Measurements from ENCODE around the gene GNAO1. TPM values are rescaled to one million over a fixed set of nuclear protein-coding genes. Genes with fewer than 3 reads are reported as not detected.

GNAO1 gene
- total RNA-seq, 2 experiments from 2014 or later = 1.5 to 2.3 TPM

- intact Hi-C loops (cut with DNase I, micrococcal nuclease) = no loop called here
- Mint-ChIP-seq H3K4me1 (peaks cover 8% of the 10 kb centered on the region), H3K27me3 (no peaks in the 10 kb centered on the region), H3K4me3 (no peak overlapping the region), H3K36me3 (ENCODE audit: low read depth) (peaks cover 21% of the 10 kb centered on the region), H3K27ac (no peak overlapping the region), H3K9me3 (ENCODE audit: low read depth) (no peaks in the 10 kb centered on the region)
- ATAC-seq (no peak), DNase-seq (no peak)
- ChIA-PET CTCF (interaction anchor here (1.3 kb wide), 1 partner anchor 17 kb away, joined by 3 read pairs; no protein-coding TSS in a partner anchor), POLR2A (no interaction called here)
Observed at GRCh38 chr16:56363781-56364565, 172.7 kb downstream of the GNAO1 start.

GRCh38 chr16:56364865-56365264 is 173.6 kb downstream of the GNAO1 start:
- Mint-ChIP-seq H3K9me3 (ENCODE audit: low read depth) (no peaks in the 10 kb centered on the region), H3K4me3 (no peak overlapping the region), H3K4me1 (peaks cover 2% of the 10 kb centered on the region), H3K36me3 (ENCODE audit: low read depth) (peaks cover 23% of the 10 kb centered on the region), H3K27me3 (no peaks in the 10 kb centered on the region), H3K27ac (no peak overlapping the region)
- ChIA-PET CTCF (interaction anchor here (0.6 kb wide), 1 partner anchor 16 kb away, joined by 3 read pairs; no protein-coding TSS in a partner anchor), POLR2A (no interaction called here)
- DNase-seq (no peak), ATAC-seq (no peak)
- intact Hi-C loops (cut with DNase I, micrococcal nuclease) = no loop called here

GRCh38 chr16:56365552-56365951 is 174.3 kb downstream of the GNAO1 start:
- no peak for DNase-seq
- peaks cover 22% of the 10 kb centered on the region for H3K36me3 Mint-ChIP-seq (ENCODE audit: low read depth)
- ChIA-PET POLR2A (no interaction called here), CTCF (no interaction called here)
- H3K4me3 Mint-ChIP-seq = no peak overlapping the region
- no peaks in the 10 kb centered on the region for H3K27me3 Mint-ChIP-seq
- no peaks in the 10 kb centered on the region for H3K4me1 Mint-ChIP-seq
- intact Hi-C loops (cut with DNase I, micrococcal nuclease) = no loop called here
- H3K27ac Mint-ChIP-seq = no peak overlapping the region
- ATAC-seq = no peak
- H3K9me3 Mint-ChIP-seq (ENCODE audit: low read depth) = no peaks in the 10 kb centered on the region

- ATAC-seq = no peak
- Mint-ChIP-seq H3K27me3 (no peaks in the 10 kb centered on the region), H3K9me3 (ENCODE audit: low read depth) (no peaks in the 10 kb centered on the region), H3K4me1 (peaks cover 6% of the 10 kb centered on the region), H3K27ac (peak overlapping the region; percentile 10), H3K36me3 (ENCODE audit: low read depth) (peaks cover 22% of the 10 kb centered on the region), H3K4me3 (no peak overlapping the region)
- POLR2A ChIA-PET = no interaction called here
- intact Hi-C loops (cut with DNase I, micrococcal nuclease) = no loop called here
- no peak for DNase-seq
- CTCF ChIA-PET = no interaction called here
Observed at GRCh38 chr16:56366945-56367344, 175.7 kb downstream of the GNAO1 start.

- peaks cover 18% of the 10 kb centered on the region for H3K36me3 Mint-ChIP-seq (ENCODE audit: low read depth)
- POLR2A ChIA-PET = no interaction called here
Observed at GRCh38 chr16:56367764-56368163, 176.5 kb downstream of the GNAO1 start.

GRCh38 chr16:56368545-56368944 is 177.3 kb downstream of the GNAO1 start:
- ATAC-seq = no peak
- Mint-ChIP-seq H3K36me3 (ENCODE audit: low read depth) (peaks cover 21% of the 10 kb centered on the region), H3K4me1 (peaks cover 21% of the 10 kb centered on the region), H3K27me3 (no peaks in the 10 kb centered on the region), H3K4me3 (no peak overlapping the region), H3K27ac (no peak overlapping the region), H3K9me3 (ENCODE audit: low read depth) (no peaks in the 10 kb centered on the region)
- POLR2A ChIA-PET = no interaction called here
- DNase-seq = no peak
- intact Hi-C loops (cut with DNase I, micrococcal nuclease) = no loop called here
- CTCF ChIA-PET = interaction anchor here (1.1 to 1.3 kb wide), 2 partner anchors 9 to 10 kb away, joined by 3 to 4 read pairs; no protein-coding TSS in a partner anchor

More at GRCh38 chr16:56367764-56368163, 176.5 kb downstream of the GNAO1 start:
- Mint-ChIP-seq H3K9me3 (ENCODE audit: low read depth) (no peaks in the 10 kb centered on the region), H3K4me3 (no peak overlapping the region), H3K4me1 (peaks cover 14% of the 10 kb centered on the region), H3K27me3 (no peaks in the 10 kb centered on the region), H3K27ac (no peak overlapping the region)
- DNase-seq (no peak), ATAC-seq (no peak)
- intact Hi-C loops (cut with DNase I, micrococcal nuclease) = no loop called here
- CTCF ChIA-PET = interaction anchor here (1.1 kb wide), 1 partner anchor 11 kb away, joined by 3 read pairs; no protein-coding TSS in a partner anchor

GRCh38 chr16:56369202-56369601 is 177.9 kb downstream of the GNAO1 start:
- Mint-ChIP-seq H3K36me3 (ENCODE audit: low read depth) (peaks cover 24% of the 10 kb centered on the region), H3K27ac (no peak overlapping the region), H3K27me3 (no peaks in the 10 kb centered on the region), H3K9me3 (ENCODE audit: low read depth) (no peaks in the 10 kb centered on the region), H3K4me3 (no peak overlapping the region), H3K4me1 (peaks cover 22% of the 10 kb centered on the region)
- ChIA-PET POLR2A (no interaction called here), CTCF (interaction anchor here (1.2 to 1.3 kb wide), 2 partner anchors 10 to 13 kb away, joined by 3 to 4 read pairs; no protein-coding TSS in a partner anchor)
- DNase-seq (no peak), ATAC-seq (no peak)
- intact Hi-C loops (cut with DNase I, micrococcal nuclease) = no loop called here

- H3K36me3 Mint-ChIP-seq (ENCODE audit: low read depth) = peaks cover 26% of the 10 kb centered on the region
- no peak overlapping the region for H3K4me3 Mint-ChIP-seq
- ChIA-PET POLR2A (no interaction called here), CTCF (interaction anchor here (1.2 kb wide), 1 partner anchor 14 kb away, joined by 3 read pairs; no protein-coding TSS in a partner anchor)
- ATAC-seq (no peak), DNase-seq (no peak)
- H3K9me3 Mint-ChIP-seq (ENCODE audit: low read depth) = no peaks in the 10 kb centered on the region
- H3K27me3 Mint-ChIP-seq = no peaks in the 10 kb centered on the region
- peaks cover 22% of the 10 kb centered on the region for H3K4me1 Mint-ChIP-seq
- intact Hi-C loops (cut with DNase I, micrococcal nuclease) = no loop called here
- H3K27ac Mint-ChIP-seq = no peak overlapping the region
Observed at GRCh38 chr16:56370185-56370874, 179.0 kb downstream of the GNAO1 start.

GRCh38 chr16:56370875-56371659 is 179.8 kb downstream of the GNAO1 start:
- intact Hi-C loops (cut with DNase I, micrococcal nuclease) = no loop called here
- Mint-ChIP-seq H3K27ac (no peak overlapping the region), H3K4me1 (peaks cover 22% of the 10 kb centered on the region), H3K27me3 (no peaks in the 10 kb centered on the region), H3K4me3 (no peak overlapping the region), H3K9me3 (ENCODE audit: low read depth) (no peaks in the 10 kb centered on the region), H3K36me3 (ENCODE audit: low read depth) (peaks cover 25% of the 10 kb centered on the region)
- CTCF ChIA-PET = no interaction called here
- DNase-seq (no peak), ATAC-seq (no peak)
- POLR2A ChIA-PET = no interaction called here

- H3K27ac Mint-ChIP-seq = no peak overlapping the region
Observed at GRCh38 chr16:56371660-56371937, 180.3 kb downstream of the GNAO1 start.

GRCh38 chr16:56372013-56372634 is 180.8 kb downstream of the GNAO1 start:
- Mint-ChIP-seq H3K4me3 (no peak overlapping the region), H3K27me3 (no peaks in the 10 kb centered on the region), H3K9me3 (ENCODE audit: low read depth) (no peaks in the 10 kb centered on the region), H3K4me1 (peaks cover 24% of the 10 kb centered on the region), H3K27ac (peak overlapping the region; percentile 3), H3K36me3 (ENCODE audit: low read depth) (peaks cover 23% of the 10 kb centered on the region)
- ChIA-PET POLR2A (no interaction called here), CTCF (no interaction called here)
- intact Hi-C loops (cut with DNase I, micrococcal nuclease) = no loop called here
- ATAC-seq (peak; percentile 64), DNase-seq (peak; percentile 30)

More at GRCh38 chr16:56371660-56371937, 180.3 kb downstream of the GNAO1 start:
- H3K4me3 Mint-ChIP-seq = no peak overlapping the region
- DNase-seq = no peak
- H3K27me3 Mint-ChIP-seq = no peaks in the 10 kb centered on the region
- ATAC-seq = no peak
- H3K36me3 Mint-ChIP-seq (ENCODE audit: low read depth) = peaks cover 25% of the 10 kb centered on the region
- peaks cover 24% of the 10 kb centered on the region for H3K4me1 Mint-ChIP-seq
- H3K9me3 Mint-ChIP-seq (ENCODE audit: low read depth) = no peaks in the 10 kb centered on the region
- ChIA-PET CTCF (no interaction called here), POLR2A (no interaction called here)
- intact Hi-C loops (cut with DNase I, micrococcal nuclease) = no loop called here
